Activated B cell treated with CpG ODN at 0.5 μM for 24 hours (primary cell): ENCODE measurements around the gene SAMD13. TPM values are rescaled to one million over a fixed set of nuclear protein-coding genes. Genes with fewer than 3 reads are reported as not detected.

Experiments
- ATAC-seq: fragments of 200-7000 bp; cut with Tn5 transposase; one replicate; pipeline ENCODE4 v1.10.0; 2021; ENCODE audit warnings: low read depth, mild to moderate bottlenecking, moderate library complexity
- CTCF ChIA-PET: fragments of 350-600 bp; sonication (Branson Sonifier 250); formaldehyde crosslinking; loops from one replicate; lab custom pipeline; 2021; ENCODE audit warnings: antibody characterized with exemption; lab: Charles Lee
- POLR2A ChIA-PET: fragments of 350-600 bp; sonication (Branson Sonifier 250); formaldehyde crosslinking; loops from one replicate; lab custom pipeline; 2021; ENCODE audit warnings: antibody characterized with exemption; lab: Charles Lee
- DNase-seq: peaks from one replicate; pipeline ENCODE4 v3.0.0; 2022
- H3K27ac Mint-ChIP-seq: one replicate; pipeline ENCODE4 v1.8.0; 2020; ENCODE audit warnings: mixed read lengths
- H3K27me3 Mint-ChIP-seq: one replicate; pipeline ENCODE4 v1.8.0; 2021; ENCODE audit warnings: mixed read lengths
- H3K36me3 Mint-ChIP-seq: one replicate; pipeline ENCODE4 v1.8.0; 2021; ENCODE audit warnings: low read depth, mixed read lengths
- H3K4me1 Mint-ChIP-seq: one replicate; pipeline ENCODE4 v1.8.0; 2021; ENCODE audit warnings: mixed read lengths
- H3K4me3 Mint-ChIP-seq: one replicate; pipeline ENCODE4 v1.8.0; 2020; ENCODE audit warnings: mild to moderate bottlenecking, mixed read lengths
- H3K9me3 Mint-ChIP-seq: one replicate; pipeline ENCODE4 v1.8.0; 2020; ENCODE audit warnings: mixed read lengths
- CTCF ChIP-seq: fragments of 200-600 bp; IDR thresholded peaks from one replicate; pipeline ENCODE4 v1.8.0; 2022; ENCODE audit warnings: antibody characterized with exemption, mild to moderate bottlenecking
- intact Hi-C: fragments of 100-400 bp; cut with micrococcal nuclease; formaldehyde crosslinking; loops from one replicate; pipeline ENCODE4 v1.15.1; 2024
- total RNA-seq: library from RNA; stranded (reverse); gene quantifications from 2 replicates; pipeline ENCODE4 v1.2.3, GENCODE V29; 2022

SAMD13 gene
- total RNA-seq, 1 donor from 2014 or later, result 0.18 TPM

GRCh38 chr1:84377480-84378095 lies 76.1 kb downstream of the SAMD13 start:
- CTCF ChIA-PET, result no interaction called here
- H3K9me3 Mint-ChIP-seq, result no peaks in the 10 kb centered on the region
- H3K36me3 Mint-ChIP-seq, result no peaks in the 10 kb centered on the region
- ATAC-seq (no peak), DNase-seq (no peak)
- no peak for TF ChIP-seq CTCF
- no peak overlapping the region for H3K4me3 Mint-ChIP-seq
- POLR2A ChIA-PET, result no interaction called here
- H3K4me1 Mint-ChIP-seq, result no peaks in the 10 kb centered on the region
- intact Hi-C loops, result no loop called here
- H3K27me3 Mint-ChIP-seq, result peaks cover 6% of the 10 kb centered on the region
- no peak overlapping the region for H3K27ac Mint-ChIP-seq

- no peak for TF ChIP-seq CTCF
- DNase-seq (no peak), ATAC-seq (no peak)
- Mint-ChIP-seq H3K4me1 (no peaks in the 10 kb centered on the region), H3K27me3 (peaks cover 8% of the 10 kb centered on the region), H3K27ac (no peak overlapping the region), H3K4me3 (no peak overlapping the region), H3K9me3 (no peaks in the 10 kb centered on the region), H3K36me3 (no peaks in the 10 kb centered on the region)
- intact Hi-C loops, result no loop called here
- CTCF ChIA-PET, result no interaction called here
- POLR2A ChIA-PET, result no interaction called here
Observed at GRCh38 chr1:84379138-84379916, 77.8 kb downstream of the SAMD13 start.

- ATAC-seq (no peak), DNase-seq (no peak)
- Mint-ChIP-seq H3K36me3 (no peaks in the 10 kb centered on the region), H3K27ac (no peak overlapping the region), H3K4me1 (no peaks in the 10 kb centered on the region), H3K9me3 (no peaks in the 10 kb centered on the region), H3K27me3 (peaks cover 8% of the 10 kb centered on the region), H3K4me3 (no peak overlapping the region)
- ChIA-PET POLR2A (no interaction called here), CTCF (no interaction called here)
- TF ChIP-seq CTCF, result no peak
- intact Hi-C loops, result no loop called here
Observed at GRCh38 chr1:84379917-84380180, 78.3 kb downstream of the SAMD13 start.

- Mint-ChIP-seq H3K9me3 (no peaks in the 10 kb centered on the region), H3K4me1 (no peaks in the 10 kb centered on the region), H3K27ac (no peak overlapping the region), H3K27me3 (peaks cover 8% of the 10 kb centered on the region), H3K36me3 (no peaks in the 10 kb centered on the region), H3K4me3 (no peak overlapping the region)
- ATAC-seq, result no peak
- intact Hi-C loops, result no loop called here
- CTCF ChIA-PET, result no interaction called here
- no peak for DNase-seq
- POLR2A ChIA-PET, result no interaction called here
- TF ChIP-seq CTCF, result no peak
Observed at GRCh38 chr1:84382127-84382526, 80.6 kb downstream of the SAMD13 start.

GRCh38 chr1:84385347-84385746 lies 83.8 kb downstream of the SAMD13 start:
- POLR2A ChIA-PET, result no interaction called here
- H3K36me3 Mint-ChIP-seq, result no peaks in the 10 kb centered on the region
- CTCF ChIA-PET, result no interaction called here
- DNase-seq, result no peak
- peaks cover 4% of the 10 kb centered on the region for H3K4me1 Mint-ChIP-seq
- H3K4me3 Mint-ChIP-seq, result no peak overlapping the region
- intact Hi-C loops, result loop anchor here (5.0 kb wide), 1 partner anchor 83 kb away; the partner anchor contains the start of gene SAMD13
- no peaks in the 10 kb centered on the region for H3K9me3 Mint-ChIP-seq
- TF ChIP-seq CTCF, result no peak
- H3K27me3 Mint-ChIP-seq, result peaks cover 8% of the 10 kb centered on the region
- H3K27ac Mint-ChIP-seq, result no peak overlapping the region
- no peak for ATAC-seq
